ENCODE results near the gene OTOG.

OTOG gene

DNA sequence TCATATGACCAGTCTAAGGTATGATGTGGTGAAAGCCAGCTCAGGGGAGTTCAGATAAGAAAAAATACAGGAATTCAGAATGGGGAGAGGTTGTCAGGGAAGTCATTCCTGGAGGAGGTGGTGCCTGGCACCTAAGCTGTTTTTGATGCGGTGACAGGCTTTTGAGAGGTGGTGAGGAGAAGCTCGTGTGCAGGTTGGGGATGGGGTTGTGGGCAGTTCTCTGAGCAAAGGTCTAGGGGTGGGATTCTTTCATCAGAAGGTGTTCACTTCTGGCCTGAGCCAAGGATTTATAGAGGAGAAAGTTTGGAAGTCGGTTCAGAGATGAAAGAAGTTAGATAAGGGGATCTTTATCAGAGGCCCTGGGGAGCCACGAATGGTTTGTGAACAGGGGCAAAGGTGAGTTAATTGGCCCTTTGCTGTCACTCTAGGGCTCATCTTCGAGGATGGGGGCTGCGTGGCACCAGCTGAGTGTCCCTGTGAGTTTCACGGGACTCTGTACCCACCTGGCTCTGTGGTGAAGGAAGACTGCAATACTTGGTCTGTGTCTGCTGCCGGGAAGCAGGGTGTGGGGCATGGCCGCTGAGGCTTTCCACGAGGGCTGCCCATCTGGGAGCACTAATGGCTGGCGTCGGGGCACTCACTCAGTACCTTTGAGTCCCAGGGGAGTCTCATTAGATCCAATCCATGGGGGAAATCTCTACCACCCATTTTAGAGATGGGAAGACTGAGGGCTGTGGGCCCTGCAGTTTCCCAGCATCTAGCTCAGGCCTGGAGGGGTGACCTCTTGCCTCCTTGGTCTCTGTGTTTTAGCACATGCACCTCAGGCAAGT, 13.4 kb downstream of the OTOG start:
- Histone ChIP-seq H3K79me2 (ENCODE audit: insufficient read depth, low read depth) (no peaks in the 10 kb centered on the region), H3K4me1 (ENCODE audit: low read depth, poor library complexity, severe bottlenecking) (no peaks in the 10 kb centered on the region), H3K27me3 (ENCODE audit: insufficient read depth, low read depth) (no peaks in the 10 kb centered on the region), H3K4me2 (no peak overlapping the region), H3K36me3 (ENCODE audit: insufficient read depth) (no peaks in the 10 kb centered on the region), H3K4me3 (IDR thresholded peaks at IDR 0.05; ENCODE audit: insufficient read depth, low read depth, low read length) (no peak overlapping the region), H4K20me1 (ENCODE audit: insufficient read depth) (no peaks in the 10 kb centered on the region), H3K9ac (no peak overlapping the region), H2AFZ (ENCODE audit: low read depth) (no peak overlapping the region), H3K27ac (no peak overlapping the region)
- TF ChIP-seq CTCF (conservative IDR thresholded peaks at IDR 0.05; ENCODE audit: low read depth, low read length): no peak

- TF ChIP-seq CTCF (conservative IDR thresholded peaks at IDR 0.05; ENCODE audit: low read depth, low read length): no peak
- Histone ChIP-seq H3K4me3 (IDR thresholded peaks at IDR 0.05; ENCODE audit: insufficient read depth, low read depth, low read length) (no peak overlapping the region), H3K79me2 (ENCODE audit: insufficient read depth, low read depth) (no peaks in the 10 kb centered on the region), H3K4me1 (ENCODE audit: low read depth, poor library complexity, severe bottlenecking) (no peaks in the 10 kb centered on the region), H3K27ac (no peak overlapping the region), H2AFZ (ENCODE audit: low read depth) (no peak overlapping the region), H3K27me3 (ENCODE audit: insufficient read depth, low read depth) (no peaks in the 10 kb centered on the region), H3K4me2 (no peak overlapping the region), H3K36me3 (ENCODE audit: insufficient read depth) (no peaks in the 10 kb centered on the region), H3K9ac (no peak overlapping the region), H4K20me1 (ENCODE audit: insufficient read depth) (no peaks in the 10 kb centered on the region)
These were observed 14.0 kb downstream of the OTOG start for GRCh38 chr11:17561111-17561415.

DNA sequence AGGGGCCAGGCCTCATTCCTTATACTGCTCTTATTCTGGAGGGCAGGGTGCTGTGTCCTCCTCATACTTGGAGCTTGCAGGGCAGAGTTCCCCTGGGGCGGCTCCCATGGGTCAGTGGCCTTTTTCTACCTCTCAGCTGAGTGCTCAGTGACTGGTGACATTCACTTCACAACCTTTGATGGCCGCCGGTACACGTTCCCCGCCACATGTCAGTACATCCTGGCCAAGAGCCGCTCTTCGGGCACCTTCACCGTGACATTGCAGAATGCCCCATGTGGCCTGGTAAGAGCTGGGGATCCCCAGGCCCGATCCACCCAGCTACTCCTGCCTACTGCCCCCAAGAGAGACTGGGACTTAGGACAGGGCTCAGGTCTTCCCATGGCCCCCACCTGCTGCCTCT, 14.5 kb downstream of the OTOG start:
- Histone ChIP-seq H3K4me3 (IDR thresholded peaks at IDR 0.05; ENCODE audit: insufficient read depth, low read depth, low read length) (no peak overlapping the region), H3K4me1 (ENCODE audit: low read depth, poor library complexity, severe bottlenecking) (no peaks in the 10 kb centered on the region), H3K4me2 (no peak overlapping the region), H3K79me2 (ENCODE audit: insufficient read depth, low read depth) (no peaks in the 10 kb centered on the region), H3K9ac (no peak overlapping the region), H3K27me3 (ENCODE audit: insufficient read depth, low read depth) (no peaks in the 10 kb centered on the region), H3K27ac (no peak overlapping the region), H3K36me3 (ENCODE audit: insufficient read depth) (no peaks in the 10 kb centered on the region), H4K20me1 (ENCODE audit: insufficient read depth) (no peaks in the 10 kb centered on the region), H2AFZ (ENCODE audit: low read depth) (no peak overlapping the region)
- no peak for TF ChIP-seq CTCF (conservative IDR thresholded peaks at IDR 0.05; ENCODE audit: low read depth, low read length)

- no peak overlapping the region for H3K9ac ChIP-seq
- no peaks in the 10 kb centered on the region for H3K27me3 ChIP-seq (ENCODE audit: insufficient read depth, low read depth)
- H4K20me1 ChIP-seq (ENCODE audit: insufficient read depth): no peaks in the 10 kb centered on the region
- H3K79me2 ChIP-seq (ENCODE audit: insufficient read depth, low read depth): no peaks in the 10 kb centered on the region
- H3K4me3 ChIP-seq (IDR thresholded peaks at IDR 0.05; ENCODE audit: insufficient read depth, low read depth, low read length): no peak overlapping the region
- H3K36me3 ChIP-seq (ENCODE audit: insufficient read depth): no peaks in the 10 kb centered on the region
- H3K4me1 ChIP-seq (ENCODE audit: low read depth, poor library complexity, severe bottlenecking): no peaks in the 10 kb centered on the region
- no peak overlapping the region for H3K4me2 ChIP-seq
- no peak for TF ChIP-seq CTCF (conservative IDR thresholded peaks at IDR 0.05; ENCODE audit: low read depth, low read length)
- no peak overlapping the region for H2AFZ ChIP-seq (ENCODE audit: low read depth)
- no peak overlapping the region for H3K27ac ChIP-seq
These were observed 16.2 kb downstream of the OTOG start for GRCh38 chr11:17563231-17563646.

Measured in KMS-11 (cell line).